Renal cortex interstitium (tissue), 11 donors: ENCODE data around the gene CDH2. TPM values are rescaled to one million over a fixed set of nuclear protein-coding genes. Genes with fewer than 3 reads are reported as not detected.
"Not testable (repeated sequence)": the region's sequence is repeated elsewhere in the genome, so short reads cannot be mapped to it uniquely, and the experiment has no call there.

Experiments
- DNase-seq, 11 donors: peaks; one replicate each; pipeline ENCODE4 v3.0.0-alpha.2; 2013; ENCODE audit warnings: low read depth in 9 of 11, low spot score in 4 of 11; ENCODE audit errors: extremely low read depth in 1 of 11
- polyA plus RNA-seq, 3 donors: library from polyadenylated mRNA; unstranded; fragments of 120-200 nt; gene quantifications; one replicate each; pipeline ENCODE4 v1.2.1, GENCODE V29; 2013; ENCODE audit not compliant: insufficient read length in 3 of 3

CDH2 gene
- polyA plus RNA-seq, 3 donors = 80.9 to 102 (median 85.2) TPM

- DNase-seq = no peak
These were observed 208.8 kb downstream of the CDH2 start for GRCh38 chr18:27967913-27968824.

DNA sequence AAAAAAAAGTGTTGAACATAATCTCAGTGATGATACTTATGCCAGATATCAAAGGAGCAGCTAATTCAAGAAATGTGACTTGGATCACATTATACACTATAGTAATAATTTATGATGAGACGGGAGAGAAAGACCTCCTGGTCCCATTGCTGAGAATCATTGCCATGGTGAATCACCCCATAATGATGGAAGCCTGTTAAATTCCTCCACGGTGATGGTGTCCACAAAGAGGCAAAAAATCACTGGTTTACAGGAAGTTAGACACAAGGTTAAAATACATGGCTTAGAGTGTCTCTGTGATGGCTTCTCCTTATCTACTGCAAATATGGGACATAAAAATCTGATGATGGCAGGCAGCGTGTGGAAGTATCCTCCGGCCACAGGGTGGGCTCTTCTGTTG, 210.0 kb downstream of the CDH2 start:
- no peak for DNase-seq

DNA sequence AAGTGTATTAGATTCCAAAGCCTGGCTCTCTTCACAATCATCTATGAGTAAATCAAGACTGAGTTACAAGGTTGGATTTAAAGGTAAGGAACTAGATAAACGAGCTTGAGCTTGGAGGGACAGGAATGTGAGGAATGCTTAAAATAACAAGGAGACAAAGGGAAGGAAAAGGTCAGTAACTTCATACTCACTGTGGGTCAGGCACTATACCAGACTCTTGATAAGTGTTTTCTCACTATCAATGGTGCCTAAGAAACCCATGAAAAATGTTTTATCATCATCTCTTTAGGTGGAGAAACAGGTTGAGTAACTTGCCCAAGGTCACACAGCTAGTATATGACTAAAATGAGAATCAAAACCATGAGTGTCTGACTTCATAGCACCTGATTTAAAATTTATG, 212.1 kb downstream of the CDH2 start:
- DNase-seq = no peak

DNA sequence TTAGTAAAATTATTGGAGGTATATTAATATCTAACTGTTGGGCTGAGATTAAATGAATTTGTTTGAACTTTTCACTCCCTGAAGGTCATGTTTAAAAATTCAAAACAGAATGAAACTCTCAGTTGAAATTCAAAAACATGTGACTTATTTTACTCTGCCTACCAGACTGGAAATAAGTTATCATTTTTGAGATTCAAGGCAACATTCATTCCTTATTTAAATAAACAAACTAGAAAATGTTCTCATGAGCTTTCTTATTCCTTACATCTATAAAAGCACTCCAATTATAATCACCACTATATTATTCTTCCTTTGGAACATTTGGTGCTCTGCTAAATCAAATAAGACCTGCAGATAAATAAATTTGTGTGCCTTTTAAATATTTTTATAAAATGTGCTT, 217.8 kb downstream of the CDH2 start:
- DNase-seq = no peak

- no peak for DNase-seq
These were observed 220.8 kb downstream of the CDH2 start for GRCh38 chr18:27956001-27956640.

GRCh38 chr18:27954226-27954625, 222.7 kb downstream of the CDH2 start:
- DNase-seq = peak in 2 of 11 donors; percentile 1 to 11

GRCh38 chr18:27952741-27953140, 224.2 kb downstream of the CDH2 start:
- no peak for DNase-seq

DNA sequence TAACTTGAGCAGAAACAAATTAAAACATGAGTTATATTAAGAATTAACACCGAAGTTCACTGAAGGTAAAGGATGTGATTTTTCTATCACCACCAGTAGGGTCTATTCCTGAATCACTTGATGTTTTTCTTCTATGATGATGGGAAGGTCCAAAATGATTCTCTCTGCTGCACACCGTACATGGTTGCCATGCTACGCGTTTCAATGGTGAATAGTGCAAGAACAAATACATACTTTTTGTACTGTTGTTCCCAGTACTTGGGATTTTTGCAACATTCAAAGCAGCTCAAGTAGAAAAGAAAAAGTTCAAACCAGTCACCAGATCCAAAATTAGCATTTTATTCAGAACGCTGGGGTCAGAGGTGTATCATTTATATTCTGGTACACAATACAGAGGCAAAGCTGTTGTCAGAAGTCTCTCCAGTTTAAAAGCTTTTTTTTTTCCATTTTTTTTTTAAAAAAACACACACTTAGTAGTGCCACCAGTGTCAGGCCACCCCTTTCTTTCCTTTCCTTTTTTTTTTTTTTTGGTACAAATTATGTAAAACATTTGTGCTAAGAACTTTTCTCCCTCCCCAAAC, 226.2 kb downstream of the CDH2 start:
- DNase-seq = no peak

DNA sequence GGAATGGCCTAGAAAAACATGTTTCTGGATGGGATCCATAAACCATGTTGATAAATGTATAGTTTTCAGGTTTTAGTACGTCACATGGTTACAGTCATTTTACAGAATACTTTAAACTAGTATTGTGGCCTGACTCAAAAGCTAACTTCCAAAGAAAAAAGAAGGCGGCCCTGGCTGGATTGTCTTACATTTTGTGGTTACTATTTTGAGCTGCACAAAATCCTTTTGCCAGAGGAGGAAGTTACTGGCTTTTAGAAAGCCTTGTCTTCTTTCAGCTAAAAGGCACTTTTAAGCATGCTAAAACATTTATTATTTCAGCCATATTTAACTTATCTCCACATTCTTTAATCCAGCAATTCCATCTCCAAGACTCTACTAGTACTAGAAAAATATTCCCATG, 227.9 kb downstream of the CDH2 start:
- DNase-seq = no peak

DNA sequence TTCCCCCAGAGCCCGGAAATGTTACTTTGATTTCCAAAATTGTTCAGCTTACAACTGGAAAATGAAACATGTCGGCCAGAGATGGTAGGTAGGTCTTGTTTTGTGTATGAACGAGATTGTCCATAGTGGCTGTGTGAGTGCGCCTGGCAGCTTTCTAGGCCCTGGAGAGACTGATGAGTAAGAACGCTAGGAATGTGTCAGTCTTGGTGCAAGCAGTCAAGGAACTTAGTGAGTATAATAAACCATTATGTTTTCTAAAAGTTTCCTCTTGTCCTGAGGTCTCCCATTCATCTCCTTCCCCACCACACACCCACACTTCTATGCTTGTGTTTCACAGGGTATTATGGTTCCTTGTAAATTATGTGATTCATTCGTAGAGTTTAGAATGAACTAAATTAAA, 234.2 kb downstream of the CDH2 start:
- no peak for DNase-seq

DNA sequence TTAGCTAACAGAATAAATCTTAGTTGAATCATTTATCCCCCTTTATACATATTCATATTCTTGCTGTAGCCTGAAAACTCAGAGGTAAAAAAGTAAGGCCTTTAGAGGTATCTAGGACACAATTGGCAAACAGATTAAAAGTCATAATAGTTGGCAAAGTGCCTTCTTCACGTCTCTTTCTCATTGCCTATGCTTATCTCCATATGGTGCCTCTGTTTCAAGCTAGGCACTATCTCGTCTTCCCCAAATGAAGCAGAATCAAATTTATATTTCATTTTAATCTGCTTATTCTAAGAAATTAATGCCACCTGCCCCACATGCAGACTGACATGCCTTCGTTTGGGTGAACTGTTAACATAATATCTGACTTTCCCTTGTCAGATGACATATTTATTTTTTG, 245.4 kb downstream of the CDH2 start:
- DNase-seq = no peak

DNA sequence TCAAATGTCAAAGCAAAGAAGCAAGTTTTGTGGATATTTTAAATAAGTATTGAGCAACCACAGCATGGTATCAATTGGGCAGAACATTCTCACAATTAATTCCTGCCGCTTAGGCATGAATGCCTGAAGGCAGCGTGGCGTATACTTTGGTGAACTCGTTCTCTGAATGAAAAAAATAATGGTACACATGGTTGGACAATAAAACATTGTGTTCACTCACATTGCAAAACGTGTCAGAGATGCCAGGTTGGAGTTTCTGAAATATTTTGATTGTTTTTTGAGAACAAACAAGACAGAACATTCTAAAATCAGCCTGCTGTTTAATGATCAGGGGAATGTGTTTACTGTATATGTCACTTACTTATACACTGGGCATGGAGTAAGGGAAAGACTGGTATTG, 254.2 kb downstream of the CDH2 start:
- DNase-seq = peak in 1 of 11 donors; percentile 2

GRCh38 chr18:27921904-27922751, 254.8 kb downstream of the CDH2 start:
- peak in 1 of 11 donors; percentile 9 for DNase-seq

GRCh38 chr18:27921392-27921791, 255.5 kb downstream of the CDH2 start:
- DNase-seq = no peak

DNA sequence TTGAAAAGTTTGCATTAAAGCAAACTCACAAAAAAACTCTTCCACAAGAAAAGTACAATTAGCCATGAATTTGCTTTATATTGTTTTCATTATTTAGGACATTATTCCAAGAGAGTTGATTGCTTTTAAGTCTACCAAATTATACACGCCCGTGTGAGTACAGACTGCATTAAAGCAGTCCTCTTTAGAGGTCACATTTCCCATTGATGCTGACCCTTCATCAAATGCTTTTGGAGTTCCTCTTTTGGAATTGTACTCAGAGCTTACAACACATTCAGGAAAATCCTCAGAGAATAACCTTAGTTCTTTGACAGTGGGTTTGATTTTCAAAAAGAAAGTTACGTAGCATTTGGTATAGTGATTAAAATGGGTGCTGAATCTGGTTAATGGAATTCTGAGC, 256.1 kb downstream of the CDH2 start:
- DNase-seq = no peak

- not testable (repeated sequence) for DNase-seq
These were observed 270.7 kb downstream of the CDH2 start for GRCh38 chr18:27906189-27906588.

- DNase-seq = no peak
These were observed 273.0 kb downstream of the CDH2 start for GRCh38 chr18:27903906-27904305.

DNA sequence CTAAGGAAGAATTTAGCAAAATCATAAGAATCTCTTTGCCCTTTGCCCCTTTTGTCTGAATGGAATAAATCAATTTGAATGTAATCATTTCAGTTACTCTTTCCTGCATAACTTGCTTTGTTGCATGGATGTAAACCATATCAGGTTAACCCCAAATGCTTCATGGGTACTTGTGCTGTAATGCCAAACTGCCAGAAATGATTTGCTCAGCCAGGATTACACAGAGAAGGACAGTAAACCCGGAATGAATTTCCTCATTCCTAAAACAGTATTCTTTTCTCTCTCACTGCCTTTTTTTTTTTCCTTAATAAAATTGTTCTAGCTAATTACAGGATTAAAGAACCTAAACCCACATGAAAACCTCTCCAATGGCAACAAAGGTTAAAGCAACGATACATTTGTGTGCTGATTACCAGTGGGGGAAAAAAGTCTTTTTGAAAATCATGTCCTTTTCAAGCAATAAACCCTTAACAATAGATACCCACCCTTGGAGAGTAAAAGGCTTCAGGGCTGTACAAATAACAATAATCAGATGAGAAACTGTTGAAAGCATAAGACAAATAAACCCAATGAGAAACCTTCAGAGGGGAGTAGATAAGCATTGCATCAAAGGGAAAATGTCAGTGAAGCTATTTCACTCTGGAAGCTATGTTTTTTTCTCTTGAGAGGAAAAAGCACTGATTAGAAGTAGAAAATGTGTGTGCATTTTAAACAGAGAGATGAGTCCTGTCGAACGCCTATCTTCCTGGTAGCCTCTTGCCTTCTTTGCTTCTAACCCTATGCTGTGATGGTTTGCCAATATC, 275.3 kb downstream of the CDH2 start:
- no peak for DNase-seq
